ENCODE results near the gene IGFLR1.

IGFLR1 gene

DNA sequence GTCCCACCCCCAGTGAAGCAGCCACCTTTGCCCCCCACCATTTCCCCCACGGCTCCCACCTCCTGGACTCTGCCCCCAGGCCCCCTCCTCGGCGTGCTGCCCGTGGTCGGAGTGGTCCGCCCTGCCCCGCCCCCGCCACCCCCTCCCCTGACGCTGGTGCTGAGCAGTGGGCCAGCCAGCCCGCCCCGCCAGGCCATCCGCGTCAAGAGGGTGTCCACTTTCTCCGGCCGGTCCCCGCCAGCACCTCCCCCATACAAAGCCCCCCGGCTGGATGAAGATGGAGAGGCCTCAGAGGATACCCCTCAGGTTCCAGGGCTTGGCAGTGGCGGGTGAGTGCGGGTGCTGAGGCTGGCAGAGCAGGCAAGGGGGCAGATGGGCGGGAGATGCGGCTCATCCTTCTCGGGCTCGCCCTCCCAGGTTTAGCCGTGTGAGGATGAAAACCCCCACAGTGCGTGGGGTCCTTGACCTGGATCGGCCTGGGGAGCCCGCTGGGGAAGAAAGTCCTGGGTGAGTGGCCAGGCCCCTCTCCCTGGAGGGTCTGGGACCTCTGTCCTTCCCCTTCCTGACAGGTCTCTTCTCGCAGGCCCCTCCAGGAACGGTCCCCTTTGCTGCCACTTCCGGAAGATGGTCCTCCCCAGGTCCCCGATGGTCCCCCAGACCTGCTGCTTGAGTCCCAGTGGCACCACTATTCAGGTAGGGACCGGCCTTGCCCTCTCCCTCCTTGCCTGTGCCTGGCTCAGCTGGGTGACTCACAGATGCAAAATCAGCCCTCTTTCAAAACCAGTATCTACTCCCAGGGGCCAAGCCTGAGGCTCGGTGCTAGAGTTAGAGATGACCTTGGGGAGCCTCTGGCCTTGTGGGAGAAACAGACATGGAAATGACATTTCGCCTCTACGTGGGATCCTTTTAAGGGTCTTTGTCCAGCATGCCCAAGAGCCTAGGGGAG lies 8.8 kb downstream of the IGFLR1 start:
- H3K36me3 ChIP-seq (ENCODE audit: control insufficient read depth in 1 of 2, insufficient read depth in 2 of 2, low read length in 2 of 2) = peaks cover 93 to 94% of the 10 kb centered on the region in 2 experiments
- H3K27me3 ChIP-seq (ENCODE audit: insufficient read depth, low read length) = no peaks in the 10 kb centered on the region
- no peak overlapping the region for H3K4ac ChIP-seq (ENCODE audit: low read depth, low read length)
- no peaks in the 10 kb centered on the region for H3K79me2 ChIP-seq (ENCODE audit: control insufficient read depth, insufficient read depth, low read length, poor library complexity)
- H3K4me1 ChIP-seq (ENCODE audit: control insufficient read depth in 1 of 2, insufficient read depth in 2 of 2, low read length in 2 of 2) = no peaks in the 10 kb centered on the region
- H2BK12ac ChIP-seq (ENCODE audit: low read length) = no peak overlapping the region
- no peak overlapping the region for H3K23ac ChIP-seq (ENCODE audit: low read length)
- no peaks in the 10 kb centered on the region for H3K9me3 ChIP-seq (ENCODE audit: insufficient read depth, low read depth, low read length)
- no peak overlapping the region for H2AFZ ChIP-seq (ENCODE audit: insufficient read depth, low read length, poor library complexity)
- H4K8ac ChIP-seq (ENCODE audit: low read depth, low read length) = no peak overlapping the region
- no peak overlapping the region for H2BK120ac ChIP-seq (ENCODE audit: insufficient read depth, low read length, poor library complexity)
- H2BK5ac ChIP-seq (ENCODE audit: low read depth, low read length, poor library complexity) = no peak overlapping the region
- H3K9ac ChIP-seq (ENCODE audit: low read length) = no peak overlapping the region
- H3K79me1 ChIP-seq (ENCODE audit: low read length) = peaks cover 3% of the 10 kb centered on the region
- no peak overlapping the region for H3K27ac ChIP-seq (ENCODE audit: low read depth, low read length)
- H3K4me2 ChIP-seq (ENCODE audit: low read length) = no peak overlapping the region
- H4K91ac ChIP-seq (ENCODE audit: low read depth, low read length) = peak overlapping the region; percentile 20
- no peak overlapping the region for H2AK5ac ChIP-seq (ENCODE audit: low read length)
- H3K4me3 ChIP-seq (ENCODE audit: low read depth, low read length) = no peak overlapping the region
- H4K12ac ChIP-seq (ENCODE audit: low read depth, low read length) = no peak overlapping the region
- H3K14ac ChIP-seq (ENCODE audit: low read length) = no peak overlapping the region
- no peak for DNase-seq
- WGBS (ENCODE audit: extremely low coverage, insufficient coverage, insufficient read length) = no CpG with 5 or more reads among the region's 35 CpGs
- H3K18ac ChIP-seq (ENCODE audit: low read length) = no peak overlapping the region

GRCh38 chr19:35732540-35733179 lies 9.6 kb downstream of the IGFLR1 start:
- Histone ChIP-seq H3K9me3 (ENCODE audit: insufficient read depth, low read depth, low read length) (no peaks in the 10 kb centered on the region), H2BK120ac (ENCODE audit: insufficient read depth, low read length, poor library complexity) (no peak overlapping the region), H3K18ac (ENCODE audit: low read length) (no peak overlapping the region), H2AFZ (ENCODE audit: insufficient read depth, low read length, poor library complexity) (no peak overlapping the region), H3K27ac (ENCODE audit: low read depth, low read length) (no peak overlapping the region), H4K12ac (ENCODE audit: low read depth, low read length) (no peak overlapping the region), H2AK5ac (ENCODE audit: low read length) (no peak overlapping the region), H4K91ac (ENCODE audit: low read depth, low read length) (no peak overlapping the region), H3K4ac (ENCODE audit: low read depth, low read length) (no peak overlapping the region), H3K4me2 (ENCODE audit: low read length) (no peak overlapping the region), H3K27me3 (ENCODE audit: insufficient read depth, low read length) (no peaks in the 10 kb centered on the region), H3K23ac (ENCODE audit: low read length) (no peak overlapping the region), H3K79me1 (ENCODE audit: low read length) (peaks cover 3% of the 10 kb centered on the region), H2BK12ac (ENCODE audit: low read length) (no peak overlapping the region), H3K79me2 (ENCODE audit: control insufficient read depth, insufficient read depth, low read length, poor library complexity) (no peaks in the 10 kb centered on the region), H3K36me3 (ENCODE audit: control insufficient read depth in 1 of 2, insufficient read depth in 2 of 2, low read length in 2 of 2) (peaks cover 93 to 94% of the 10 kb centered on the region in 2 experiments), H3K4me3 (ENCODE audit: low read depth, low read length) (no peak overlapping the region), H4K8ac (ENCODE audit: low read depth, low read length) (no peak overlapping the region), H2BK5ac (ENCODE audit: low read depth, low read length, poor library complexity) (no peak overlapping the region), H3K4me1 (ENCODE audit: control insufficient read depth in 1 of 2, insufficient read depth in 2 of 2, low read length in 2 of 2) (no peaks in the 10 kb centered on the region), H3K14ac (ENCODE audit: low read length) (no peak overlapping the region), H3K9ac (ENCODE audit: low read length) (no peak overlapping the region)
- WGBS (ENCODE audit: extremely low coverage, insufficient coverage, insufficient read length) = no CpG with 5 or more reads among the region's 25 CpGs
- no peak for DNase-seq

DNA sequence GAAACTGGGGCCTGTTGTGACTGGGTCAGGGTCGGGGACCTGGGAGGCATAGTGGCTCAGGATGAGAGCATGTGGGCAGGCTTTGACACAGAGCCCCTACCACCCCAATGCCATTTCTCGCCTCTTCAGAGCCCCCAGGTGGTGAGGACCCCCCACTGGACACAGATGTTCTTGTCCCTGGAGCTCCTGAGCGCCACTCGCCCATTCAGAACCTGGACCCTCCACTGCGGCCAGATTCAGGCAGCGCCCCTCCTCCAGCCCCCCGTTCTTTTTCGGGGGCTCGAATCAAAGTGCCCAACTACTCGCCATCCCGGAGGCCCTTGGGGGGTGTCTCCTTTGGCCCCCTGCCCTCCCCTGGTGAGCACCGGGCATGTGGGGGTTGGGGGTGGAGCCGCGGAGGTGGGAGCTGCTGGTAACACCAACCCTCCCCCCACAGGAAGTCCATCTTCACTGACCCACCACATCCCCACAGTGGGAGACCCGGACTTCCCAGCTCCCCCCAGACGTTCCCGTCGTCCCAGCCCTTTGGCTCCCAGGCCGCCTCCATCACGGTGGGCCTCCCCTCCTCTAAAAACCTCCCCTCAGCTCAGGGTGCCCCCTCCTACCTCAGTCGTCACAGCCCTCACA lies 10.4 kb downstream of the IGFLR1 start:
- DNase-seq = no peak
- Histone ChIP-seq H3K23ac (ENCODE audit: low read length) (no peak overlapping the region), H4K12ac (ENCODE audit: low read depth, low read length) (peak overlapping the region; percentile 9), H3K14ac (ENCODE audit: low read length) (no peak overlapping the region), H3K4me3 (ENCODE audit: low read depth, low read length) (no peak overlapping the region), H2BK5ac (ENCODE audit: low read depth, low read length, poor library complexity) (no peak overlapping the region), H2AFZ (ENCODE audit: insufficient read depth, low read length, poor library complexity) (no peak overlapping the region), H4K8ac (ENCODE audit: low read depth, low read length) (no peak overlapping the region), H3K18ac (ENCODE audit: low read length) (peak overlapping the region; percentile 27), H3K4me2 (ENCODE audit: low read length) (no peak overlapping the region), H2BK120ac (ENCODE audit: insufficient read depth, low read length, poor library complexity) (no peak overlapping the region), H3K36me3 (ENCODE audit: control insufficient read depth in 1 of 2, insufficient read depth in 2 of 2, low read length in 2 of 2) (peaks cover 94% of the 10 kb centered on the region in 2 experiments), H3K79me2 (ENCODE audit: control insufficient read depth, insufficient read depth, low read length, poor library complexity) (no peaks in the 10 kb centered on the region), H3K27ac (ENCODE audit: low read depth, low read length) (no peak overlapping the region), H2AK5ac (ENCODE audit: low read length) (no peak overlapping the region), H4K91ac (ENCODE audit: low read depth, low read length) (no peak overlapping the region), H3K9ac (ENCODE audit: low read length) (no peak overlapping the region), H3K4ac (ENCODE audit: low read depth, low read length) (no peak overlapping the region), H3K27me3 (ENCODE audit: insufficient read depth, low read length) (no peaks in the 10 kb centered on the region), H3K9me3 (ENCODE audit: insufficient read depth, low read depth, low read length) (no peaks in the 10 kb centered on the region), H3K79me1 (ENCODE audit: low read length) (peaks cover 3% of the 10 kb centered on the region), H3K4me1 (ENCODE audit: control insufficient read depth in 1 of 2, insufficient read depth in 2 of 2, low read length in 2 of 2) (no peaks in the 10 kb centered on the region), H2BK12ac (ENCODE audit: low read length) (no peak overlapping the region)
- no CpG with 5 or more reads among the region's 21 CpGs for WGBS (ENCODE audit: extremely low coverage, insufficient coverage, insufficient read length)

DNA sequence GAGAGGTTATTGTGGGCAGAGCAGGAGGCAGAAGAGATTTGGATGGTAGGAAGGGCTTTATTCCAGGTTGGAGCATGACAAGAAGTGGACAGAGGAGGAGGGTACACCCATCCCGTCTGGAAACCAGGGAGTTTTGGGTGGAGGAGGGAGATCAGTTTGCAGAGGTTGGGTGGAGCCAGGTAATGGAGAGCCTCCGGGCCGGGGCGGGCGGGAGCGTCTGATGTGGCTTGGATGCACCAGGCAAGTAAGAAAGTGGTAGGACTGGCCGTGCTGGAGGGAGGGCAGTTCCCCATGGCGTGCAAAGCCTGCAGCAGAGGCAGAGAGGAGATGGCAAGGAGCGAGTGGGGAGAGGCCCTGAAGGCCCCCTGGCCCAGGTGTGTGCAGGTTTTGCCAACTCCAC lies 10.9 kb downstream of the IGFLR1 start:
- Histone ChIP-seq H3K27me3 (ENCODE audit: insufficient read depth, low read length) (no peaks in the 10 kb centered on the region), H3K18ac (ENCODE audit: low read length) (no peak overlapping the region), H2BK120ac (ENCODE audit: insufficient read depth, low read length, poor library complexity) (no peak overlapping the region), H3K79me2 (ENCODE audit: control insufficient read depth, insufficient read depth, low read length, poor library complexity) (no peaks in the 10 kb centered on the region), H3K4me3 (ENCODE audit: low read depth, low read length) (no peak overlapping the region), H3K23ac (ENCODE audit: low read length) (no peak overlapping the region), H3K14ac (ENCODE audit: low read length) (no peak overlapping the region), H3K79me1 (ENCODE audit: low read length) (peaks cover 3% of the 10 kb centered on the region), H3K9me3 (ENCODE audit: insufficient read depth, low read depth, low read length) (no peaks in the 10 kb centered on the region), H2AFZ (ENCODE audit: insufficient read depth, low read length, poor library complexity) (no peak overlapping the region), H3K36me3 (ENCODE audit: control insufficient read depth in 1 of 2, insufficient read depth in 2 of 2, low read length in 2 of 2) (peaks cover 91 to 92% of the 10 kb centered on the region in 2 experiments), H2AK5ac (ENCODE audit: low read length) (no peak overlapping the region), H3K4ac (ENCODE audit: low read depth, low read length) (no peak overlapping the region), H3K27ac (ENCODE audit: low read depth, low read length) (no peak overlapping the region), H4K8ac (ENCODE audit: low read depth, low read length) (no peak overlapping the region), H3K9ac (ENCODE audit: low read length) (no peak overlapping the region), H2BK12ac (ENCODE audit: low read length) (no peak overlapping the region), H3K4me1 (ENCODE audit: control insufficient read depth in 1 of 2, insufficient read depth in 2 of 2, low read length in 2 of 2) (no peaks in the 10 kb centered on the region), H3K4me2 (ENCODE audit: low read length) (no peak overlapping the region), H4K91ac (ENCODE audit: low read depth, low read length) (no peak overlapping the region), H2BK5ac (ENCODE audit: low read depth, low read length, poor library complexity) (no peak overlapping the region), H4K12ac (ENCODE audit: low read depth, low read length) (no peak overlapping the region)
- peak in 1 of 2 donors; percentile 15 for DNase-seq
- no CpG with 5 or more reads among the region's 9 CpGs for WGBS (ENCODE audit: extremely low coverage, insufficient coverage, insufficient read length)

Data from trophoblast cell (in vitro differentiated cells and primary cell).